ENCODE measurements around the gene ROGDI.
A peak's percentile ranks its signal among the peaks of the same experiment; 100 is the strongest.

The ROGDI gene

DNA sequence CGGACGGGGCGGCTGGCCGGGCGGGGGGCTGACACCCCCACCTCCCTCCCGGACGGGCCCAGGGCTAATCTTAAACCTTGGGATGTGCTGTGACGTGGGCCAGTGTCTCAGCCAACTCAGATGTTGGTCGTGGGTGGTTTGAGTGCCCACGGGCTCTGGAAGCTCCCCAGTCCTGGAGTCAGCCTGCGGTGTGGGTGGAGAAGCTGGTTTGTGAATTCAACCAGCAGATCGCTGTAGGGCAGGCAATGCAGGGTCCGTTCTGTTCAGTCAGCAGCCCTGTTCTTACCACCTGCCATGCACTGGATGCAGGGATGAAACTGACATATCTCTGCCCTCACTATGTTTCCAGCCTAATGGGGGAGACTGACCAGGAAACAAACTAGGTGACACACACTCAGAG lies 27.4 kb downstream of the ROGDI start:
- ChIA-PET CTCF (no interaction called here), POLR2A (no interaction called here)

DNA sequence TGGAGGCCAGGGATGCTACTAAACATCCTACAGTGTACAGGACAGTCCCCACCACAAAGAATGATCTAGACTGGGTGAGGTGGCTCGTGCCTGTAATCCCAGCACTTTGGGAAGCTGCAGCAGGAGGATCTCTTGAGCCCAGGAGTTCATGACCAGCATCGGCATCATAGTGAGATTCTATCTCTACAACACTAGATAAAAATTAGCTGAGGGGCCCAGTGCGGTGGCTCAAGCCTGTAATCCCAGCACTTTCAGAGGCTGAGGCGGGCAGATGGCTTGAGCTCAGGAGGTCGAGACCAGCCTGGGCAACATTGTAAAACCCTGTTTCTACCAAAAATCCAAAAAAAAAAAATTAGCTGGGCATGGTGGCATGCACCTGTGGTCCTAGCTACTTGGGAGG lies 30.1 kb downstream of the ROGDI start:
- CTCF ChIA-PET: no interaction called here
- H3K4me3 ChIP-seq (ENCODE audit: low read depth, low read length): no peak overlapping the region
- DNase-seq (ENCODE audit: low read depth, low spot score): no peak
- POLR2A ChIA-PET: interaction anchor here (0.7 kb wide), 1 partner anchor 94 kb away, joined by 4 read pairs; no protein-coding TSS in a partner anchor
- TF ChIP-seq, protein P1, sequence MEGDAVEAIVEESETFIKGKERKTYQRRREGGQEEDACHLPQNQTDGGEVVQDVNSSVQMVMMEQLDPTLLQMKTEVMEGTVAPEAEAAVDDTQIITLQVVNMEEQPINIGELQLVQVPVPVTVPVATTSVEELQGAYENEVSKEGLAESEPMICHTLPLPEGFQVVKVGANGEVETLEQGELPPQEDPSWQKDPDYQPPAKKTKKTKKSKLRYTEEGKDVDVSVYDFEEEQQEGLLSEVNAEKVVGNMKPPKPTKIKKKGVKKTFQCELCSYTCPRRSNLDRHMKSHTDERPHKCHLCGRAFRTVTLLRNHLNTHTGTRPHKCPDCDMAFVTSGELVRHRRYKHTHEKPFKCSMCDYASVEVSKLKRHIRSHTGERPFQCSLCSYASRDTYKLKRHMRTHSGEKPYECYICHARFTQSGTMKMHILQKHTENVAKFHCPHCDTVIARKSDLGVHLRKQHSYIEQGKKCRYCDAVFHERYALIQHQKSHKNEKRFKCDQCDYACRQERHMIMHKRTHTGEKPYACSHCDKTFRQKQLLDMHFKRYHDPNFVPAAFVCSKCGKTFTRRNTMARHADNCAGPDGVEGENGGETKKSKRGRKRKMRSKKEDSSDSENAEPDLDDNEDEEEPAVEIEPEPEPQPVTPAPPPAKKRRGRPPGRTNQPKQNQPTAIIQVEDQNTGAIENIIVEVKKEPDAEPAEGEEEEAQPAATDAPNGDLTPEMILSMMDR (IDR thresholded peaks at IDR 0.05; ENCODE audit: insufficient read depth, low read length, missing control alignments): no peak

More for the DNA sequence above, 27.4 kb downstream of the ROGDI start:
- no peak for DNase-seq (ENCODE audit: low read depth, low spot score)
- H3K4me3 ChIP-seq (ENCODE audit: low read depth, low read length): no peak overlapping the region
- TF ChIP-seq, protein P1 (IDR thresholded peaks at IDR 0.05; ENCODE audit: insufficient read depth, low read length, missing control alignments): no peak

DNA sequence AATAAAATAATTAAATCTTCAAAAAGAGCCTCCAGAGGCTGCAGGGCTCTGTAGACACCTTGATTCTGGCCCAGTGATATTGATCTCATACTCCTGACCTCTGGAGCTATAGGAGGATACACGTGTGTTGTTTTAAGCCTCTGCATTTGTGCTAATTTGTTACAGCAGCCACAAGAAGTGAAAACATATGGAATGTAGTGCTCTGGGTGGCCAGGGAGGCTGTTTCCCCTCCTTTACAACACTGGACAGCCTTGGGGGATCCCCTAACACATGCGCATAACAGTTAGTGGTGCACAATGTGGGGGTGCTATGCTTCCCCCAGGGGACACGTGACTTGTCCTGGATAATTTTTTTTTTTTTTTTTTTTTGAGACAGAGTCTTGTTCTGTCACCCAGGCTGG lies 30.8 kb downstream of the ROGDI start:
- TF ChIP-seq, protein P1 (IDR thresholded peaks at IDR 0.05; ENCODE audit: insufficient read depth, low read length, missing control alignments): no peak
- no peak for DNase-seq (ENCODE audit: low read depth, low spot score)
- POLR2A ChIA-PET: no interaction called here
- no peak overlapping the region for H3K4me3 ChIP-seq (ENCODE audit: low read depth, low read length)
- CTCF ChIA-PET: no interaction called here

DNA sequence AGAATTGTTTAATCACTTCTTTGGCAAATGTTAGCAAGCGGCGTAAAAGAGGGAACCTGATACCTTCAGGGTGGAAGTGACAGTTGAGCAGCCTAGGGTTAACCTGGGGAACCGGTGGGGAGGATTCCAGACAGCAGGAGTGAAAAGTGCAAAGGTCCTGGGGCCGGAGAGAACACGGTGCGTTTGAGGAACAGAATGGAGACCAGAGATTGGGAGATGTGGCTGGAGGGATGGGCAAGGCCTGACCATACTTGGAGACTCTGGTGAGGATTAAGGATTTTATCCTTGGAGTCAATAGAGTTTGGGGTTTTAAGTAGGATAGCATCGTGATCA lies 33.2 kb downstream of the ROGDI start:
- no peak overlapping the region for H3K4me3 ChIP-seq (ENCODE audit: low read depth, low read length)
- ChIA-PET CTCF (interaction anchor here (2.1 kb wide), 1 partner anchor 186 kb away, joined by 7 read pairs; no protein-coding TSS in a partner anchor), POLR2A (interaction anchor here (1.4 kb wide), 1 partner anchor 35 kb away, joined by 8 read pairs; the partner anchor contains the start of genes ANKS3 and DNAAF8)
- no peak for DNase-seq (ENCODE audit: low read depth, low spot score)
- TF ChIP-seq, protein P1 (IDR thresholded peaks at IDR 0.05; ENCODE audit: insufficient read depth, low read length, missing control alignments): no peak

DNA sequence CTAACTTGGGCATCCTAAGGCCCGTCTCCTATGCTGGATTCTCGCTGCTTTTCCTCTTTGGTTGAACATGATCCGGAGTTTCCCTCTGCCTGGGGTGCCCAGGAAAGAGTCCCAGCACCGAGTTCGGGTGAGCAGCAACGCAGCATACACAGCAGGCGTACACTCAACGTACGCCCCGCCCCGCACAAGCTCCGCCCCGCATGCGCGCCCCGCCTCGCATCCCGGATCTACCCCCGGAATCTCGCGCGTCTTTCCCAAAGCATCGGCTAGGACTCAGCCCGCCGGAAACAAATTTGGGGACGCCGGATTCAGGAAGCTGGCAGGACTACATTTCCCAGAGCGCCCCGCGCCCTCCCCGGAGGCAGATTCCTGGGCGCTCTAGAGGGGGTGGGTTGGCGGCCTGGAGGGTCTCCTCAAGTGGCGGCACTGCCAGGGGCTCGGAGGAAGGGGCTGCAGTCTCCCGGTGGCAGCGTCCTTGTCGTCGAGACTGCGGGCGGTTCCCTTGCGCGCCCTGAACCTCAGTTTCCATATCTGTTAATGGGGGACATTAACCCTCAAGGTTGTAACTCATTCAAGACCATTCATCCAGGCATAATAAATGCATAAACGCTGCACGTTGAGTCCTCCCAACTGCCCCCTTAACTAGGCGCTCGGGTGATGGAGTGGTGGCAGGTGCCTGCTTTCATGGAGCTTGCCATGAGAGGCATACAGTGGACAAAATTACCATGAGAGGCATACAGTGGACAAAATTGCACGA lies 33.7 kb downstream of the ROGDI start:
- CTCF ChIA-PET: interaction anchor here (2.1 kb wide), 1 partner anchor 187 kb away, joined by 7 read pairs; no protein-coding TSS in a partner anchor
- POLR2A ChIA-PET: interaction anchor here (1.4 kb wide), 1 partner anchor 34 kb away, joined by 8 read pairs; the partner anchor contains the start of genes ANKS3 and DNAAF8
- DNase-seq (ENCODE audit: low read depth, low spot score): peak; percentile 52
- TF ChIP-seq, protein P1 (IDR thresholded peaks at IDR 0.05; ENCODE audit: insufficient read depth, low read length, missing control alignments): no peak
- peak overlapping the region; percentile 64 for H3K4me3 ChIP-seq (ENCODE audit: low read depth, low read length)

DNA sequence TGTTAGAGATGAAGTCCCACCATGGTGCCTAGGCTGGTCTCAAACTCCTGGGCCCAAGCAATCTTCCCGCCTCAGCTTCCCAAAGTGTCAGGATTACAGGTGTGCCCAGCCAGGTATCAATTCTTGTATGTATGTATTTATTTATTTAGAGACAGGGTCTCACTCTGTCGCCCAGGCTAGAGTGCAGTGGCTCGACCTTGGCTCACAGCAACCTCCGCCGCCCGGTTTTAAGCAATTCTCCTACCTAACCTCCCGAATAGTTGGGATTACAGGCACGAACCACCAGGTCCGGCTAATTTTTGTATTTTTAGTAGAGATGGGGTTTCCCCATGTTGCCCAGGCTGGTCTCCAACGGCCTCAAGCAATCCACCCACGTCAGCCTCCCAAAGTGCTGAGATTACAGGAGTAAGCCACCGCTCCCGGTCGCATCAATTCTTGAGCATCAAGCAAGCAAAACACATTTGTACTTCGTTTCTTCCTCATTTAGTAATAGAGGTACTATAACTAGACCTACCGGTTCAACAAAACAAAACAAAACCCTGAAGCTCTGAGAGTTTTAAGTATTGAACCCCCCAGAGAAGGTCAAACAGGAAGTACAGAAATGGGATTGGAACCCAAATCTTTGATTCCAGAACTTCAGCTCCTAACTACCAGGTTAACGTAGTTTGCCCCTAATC lies 34.4 kb downstream of the ROGDI start:
- no peak for DNase-seq (ENCODE audit: low read depth, low spot score)
- ChIA-PET CTCF (interaction anchor here (1.4 to 2.1 kb wide), 2 partner anchors 33 to 187 kb away, joined by 5 to 7 read pairs; partner anchors contain the start of genes ANKS3 and DNAAF8), POLR2A (interaction anchor here (1.4 kb wide), 1 partner anchor 34 kb away, joined by 8 read pairs; the partner anchor contains the start of genes ANKS3 and DNAAF8)
- TF ChIP-seq, protein P1 (IDR thresholded peaks at IDR 0.05; ENCODE audit: insufficient read depth, low read length, missing control alignments): no peak
- peak overlapping the region; percentile 56 for H3K4me3 ChIP-seq (ENCODE audit: low read depth, low read length)
